ENCODE results near the gene FHL2.
"Not testable (repeated sequence)": the region's sequence is repeated elsewhere in the genome, so short reads cannot be mapped to it uniquely, and the experiment has no call there.

Gene FHL2

DNA sequence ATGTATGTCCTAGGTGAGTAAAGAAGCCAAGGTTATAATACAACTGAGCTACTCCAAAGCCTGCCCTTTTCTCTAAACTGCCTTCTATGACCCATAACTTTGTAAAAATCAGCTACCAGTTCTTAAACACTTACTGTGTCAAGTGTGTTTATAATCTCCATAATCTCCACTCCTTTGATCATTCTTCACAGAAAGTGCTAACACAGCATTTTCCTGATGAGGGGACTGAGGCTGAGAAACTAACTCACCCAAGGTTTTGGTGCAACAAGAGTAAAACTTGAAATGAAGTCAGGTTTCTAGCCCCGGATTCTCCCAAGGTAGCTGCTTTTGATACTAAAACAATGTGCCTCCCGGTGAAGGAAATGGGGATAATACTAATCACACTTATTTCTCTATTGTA lies 63.4 kb downstream of the FHL2 start:
- no peak for DNase-seq

- DNase-seq: no peak
Observed at GRCh38 chr2:105334211-105334610, 64.6 kb downstream of the FHL2 start.

- DNase-seq: peak; percentile 26
Observed at GRCh38 chr2:105330681-105331375, 68.0 kb downstream of the FHL2 start.

DNA sequence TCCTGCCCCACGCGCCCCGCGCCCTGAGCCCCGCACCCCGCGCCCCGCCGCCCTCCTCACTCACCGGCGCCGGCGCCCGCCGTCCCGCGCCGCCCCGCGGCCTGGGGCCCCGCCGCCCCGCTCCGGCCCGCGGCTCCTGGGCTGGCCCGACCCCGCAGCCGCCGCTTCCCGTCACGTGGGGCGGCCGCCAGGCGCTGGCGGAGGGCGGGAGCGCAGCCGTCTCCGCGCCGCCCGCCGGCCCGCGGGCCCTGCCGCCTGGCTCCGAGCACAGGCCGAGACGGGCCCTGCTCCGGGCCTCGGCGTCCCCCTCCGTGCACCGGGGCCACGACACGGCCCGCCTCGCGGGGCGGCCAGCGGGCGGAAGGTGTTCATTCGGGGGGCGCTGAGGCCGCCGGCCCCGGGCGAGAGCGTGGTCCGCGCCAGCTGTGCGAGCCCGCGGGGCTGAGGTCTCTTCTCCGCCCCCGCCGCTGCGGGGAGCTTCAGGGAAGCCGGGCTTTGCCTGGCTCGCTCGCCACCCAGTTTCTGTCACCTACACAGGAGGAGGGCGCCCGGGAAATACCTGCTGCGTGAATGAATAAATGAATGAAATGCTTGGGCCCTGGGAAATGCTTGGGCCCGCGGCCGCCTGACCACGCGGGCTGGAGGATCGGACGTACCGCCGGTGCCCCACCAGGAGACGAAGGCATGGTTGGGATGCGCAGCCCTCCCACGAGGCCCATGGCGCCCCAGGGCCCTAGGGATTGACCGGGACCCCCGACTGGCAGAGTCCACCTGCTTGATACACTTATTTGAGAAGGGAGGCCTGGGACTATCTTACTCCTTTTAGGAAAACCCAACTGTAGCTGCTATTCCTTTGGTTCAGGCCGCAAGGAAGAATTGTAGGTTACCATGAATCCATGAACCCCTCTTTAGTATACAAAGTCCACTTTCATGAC lies 69.0 kb downstream of the FHL2 start, which contains the start of gene TGFBRAP1:
Gene TGFBRAP1, minus strand, starts transcription at position 175 of the 935 bp plus-strand sequence. CDS start 21,434 bp downstream, outside the sequence.
- peak; percentile 68 for DNase-seq

GRCh38 chr2:105329197-105329554 lies 69.7 kb downstream of the FHL2 start:
- no peak for DNase-seq

DNA sequence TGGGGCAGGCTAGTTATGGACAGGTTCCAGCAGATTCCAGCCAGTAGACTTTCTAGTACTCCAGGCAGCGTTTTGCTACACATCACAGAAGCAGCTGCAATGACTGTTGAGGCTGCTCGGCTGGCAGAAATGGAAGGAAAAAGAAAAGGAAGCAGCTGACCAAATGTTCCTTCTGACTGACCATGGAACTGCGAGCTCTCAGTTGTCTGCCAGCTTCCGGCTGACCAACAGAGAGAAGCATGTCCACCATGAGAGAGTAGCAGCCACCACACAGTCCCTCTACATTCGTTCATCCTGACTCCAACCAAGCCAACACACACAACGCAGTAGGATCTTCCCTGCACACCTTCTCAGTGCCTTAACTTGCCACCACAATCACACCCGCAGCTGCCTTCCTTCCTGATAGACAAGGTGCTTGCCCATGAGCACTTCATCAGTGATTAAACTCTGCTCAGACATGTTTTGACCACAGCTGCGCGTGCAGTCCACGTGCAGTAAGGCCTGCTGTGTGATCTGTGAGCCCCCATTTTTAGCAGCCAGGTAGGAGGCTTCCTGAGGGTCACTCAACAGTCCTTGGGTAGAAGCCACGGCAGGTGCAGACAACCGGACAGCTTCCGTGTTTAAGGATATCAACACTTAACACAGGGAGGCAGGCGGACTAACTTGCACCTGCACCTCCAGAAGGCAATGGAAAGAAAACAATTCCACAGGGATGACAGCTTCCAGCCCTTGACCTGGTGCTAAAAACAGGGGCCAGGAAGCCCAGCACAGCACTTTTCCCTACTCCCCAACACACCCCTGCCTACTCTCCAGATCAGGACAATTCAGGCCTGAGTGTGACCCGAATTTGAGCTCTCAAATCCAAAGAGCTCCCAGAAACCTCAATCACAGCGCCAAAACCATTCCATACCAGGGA lies 70.3 kb downstream of the FHL2 start:
- peak; percentile 58 for DNase-seq

GRCh38 chr2:105327690-105328089 lies 71.2 kb downstream of the FHL2 start:
- no peak for DNase-seq

DNA sequence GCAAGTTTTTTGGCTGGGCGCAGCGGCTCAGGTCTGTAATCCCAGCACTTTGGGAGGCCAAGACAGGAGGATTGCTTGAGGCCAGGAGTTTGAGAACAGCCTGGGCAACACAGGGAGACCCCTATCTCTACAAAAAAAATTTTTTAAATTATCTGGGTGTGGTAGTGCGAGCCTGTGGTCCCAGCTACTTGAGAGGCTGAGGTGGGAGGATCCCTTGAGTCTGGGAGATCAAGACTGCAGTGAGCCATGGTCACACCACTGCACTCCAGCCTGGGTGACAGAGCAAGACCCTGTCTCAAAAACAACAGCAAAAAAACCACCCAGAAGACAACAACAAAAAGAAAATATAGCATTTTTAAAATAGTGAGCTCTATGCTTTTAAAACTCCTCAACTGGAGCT lies 71.6 kb downstream of the FHL2 start:
- DNase-seq: not testable (repeated sequence)

- DNase-seq: no peak
Observed at GRCh38 chr2:105325389-105325963, 73.4 kb downstream of the FHL2 start.

DNA sequence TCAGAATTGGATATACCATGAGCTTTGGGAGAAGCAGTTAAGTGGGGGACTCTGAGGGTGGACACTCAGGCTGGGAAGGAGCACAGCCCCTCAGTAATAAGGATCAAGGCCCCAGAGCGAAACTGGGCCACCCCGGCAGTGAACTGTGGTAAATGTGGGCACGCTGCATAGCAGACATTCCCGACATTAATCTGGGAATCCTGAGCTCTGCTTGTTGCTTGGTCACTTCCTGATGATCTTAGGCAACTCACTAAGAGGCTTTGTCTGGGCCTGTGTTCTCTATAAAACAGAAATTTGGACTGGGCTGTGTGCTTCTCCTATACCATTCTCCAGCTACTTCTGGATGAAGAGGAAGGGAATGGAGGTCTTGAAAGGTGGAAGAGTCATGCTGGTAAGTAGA lies 74.1 kb downstream of the FHL2 start:
- DNase-seq: no peak

DNA sequence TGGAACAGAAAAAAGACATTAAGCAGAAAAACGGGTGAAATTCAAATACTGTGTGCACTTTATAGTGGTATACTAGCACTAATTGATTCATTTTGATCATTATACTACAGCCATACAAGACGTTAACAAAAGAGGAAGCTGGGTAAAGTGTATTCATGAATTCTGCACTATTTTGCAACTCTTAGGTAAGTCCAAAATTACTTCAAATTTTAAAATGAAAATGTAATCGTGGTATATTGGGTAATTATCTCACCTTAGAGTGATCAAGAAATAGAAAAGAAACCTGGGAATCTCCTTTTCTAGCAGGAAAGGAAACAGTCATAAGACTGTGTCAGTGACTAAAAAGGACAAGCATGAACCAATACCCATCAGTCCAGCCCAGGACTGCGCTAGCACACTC lies 74.8 kb downstream of the FHL2 start:
- no peak for DNase-seq

GRCh38 chr2:105323111-105323510 lies 75.7 kb downstream of the FHL2 start:
- no peak for DNase-seq

DNA sequence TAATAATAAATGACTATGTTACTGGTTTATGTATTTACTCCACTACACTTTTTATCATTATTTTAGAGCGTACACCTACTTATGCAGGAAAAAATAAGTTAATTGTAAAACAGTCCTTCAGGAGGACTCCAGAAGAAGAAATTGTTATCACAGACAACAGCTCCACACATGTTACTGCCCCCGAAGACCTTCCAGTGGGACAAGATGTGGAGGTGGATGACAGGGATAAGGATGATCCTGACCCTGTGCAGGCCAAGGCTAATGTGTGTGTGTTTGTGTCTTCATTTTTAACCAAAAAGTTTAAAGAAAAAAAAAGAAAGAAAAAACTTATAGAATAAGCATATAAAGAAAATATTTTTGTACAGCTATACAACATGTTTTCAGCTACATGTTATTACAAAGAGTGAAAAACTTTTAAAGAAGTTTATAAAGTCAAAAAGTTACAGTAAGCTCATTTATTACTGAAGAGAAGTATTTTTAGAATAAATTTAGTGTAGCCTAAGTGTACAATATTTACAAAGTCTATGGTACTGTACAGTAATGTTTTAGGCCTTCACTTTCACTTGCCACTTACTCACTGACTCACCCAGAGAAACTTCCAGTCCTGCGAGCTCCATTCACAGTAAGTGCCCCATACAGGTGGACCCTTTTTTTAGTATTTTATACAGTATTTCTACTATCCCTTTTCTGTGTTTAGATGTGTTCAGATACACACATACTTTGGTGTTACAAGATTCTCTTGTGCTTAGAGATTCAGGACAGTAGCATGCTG lies 76.8 kb downstream of the FHL2 start:
- DNase-seq: no peak

- peak; percentile 87 for DNase-seq
Observed at GRCh38 chr2:105320651-105321215, 78.1 kb downstream of the FHL2 start.

- DNase-seq: no peak
Observed at GRCh38 chr2:105317937-105318336, 80.9 kb downstream of the FHL2 start.

GRCh38 chr2:105315314-105315713 lies 83.5 kb downstream of the FHL2 start:
- no peak for DNase-seq

DNA sequence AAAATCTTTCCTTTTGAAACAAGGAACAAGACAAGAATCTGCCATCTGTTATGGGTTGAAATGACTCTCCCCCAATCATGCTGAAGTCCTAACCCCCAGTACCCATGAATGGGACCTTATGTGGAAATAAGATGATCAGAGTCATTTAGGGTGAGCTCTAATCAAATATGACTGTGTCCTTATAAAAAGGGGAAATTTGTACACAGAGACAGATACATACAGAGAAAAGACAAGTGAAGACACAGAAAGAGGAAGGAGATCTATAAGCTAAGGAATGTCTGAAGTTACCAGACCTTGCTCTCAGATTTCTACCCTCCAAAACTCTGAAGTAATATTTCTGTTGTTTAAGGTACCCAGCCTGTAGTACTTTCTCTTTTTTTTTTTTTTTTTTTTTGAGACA lies 85.0 kb downstream of the FHL2 start:
- no peak for DNase-seq
